AG10803 (cell line): ENCODE measurements around the gene RRP8.

Experiments
- DNase-seq: peaks from one replicate; pipeline ENCODE4 v3.0.0; 2010; ENCODE audit warnings: low read depth
- H3K4me3 ChIP-seq: 2 replicates; pipeline ENCODE4 v1.5.1; 2011; ENCODE audit warnings: mild to moderate bottlenecking, low read length, control low read depth
- CTCF ChIP-seq: conservative IDR thresholded peaks from 2 replicates; pipeline ENCODE4 v1.5.1; 2011; ENCODE audit warnings: mild to moderate bottlenecking, low read length, control low read depth, inconsistent platforms

RRP8 gene

GRCh38 chr11:6574816-6575715 is 28.4 kb downstream of the RRP8 start:
- H3K4me3 ChIP-seq, result no peak overlapping the region
- no peak for TF ChIP-seq CTCF
- no peak for DNase-seq

- H3K4me3 ChIP-seq, result no peak overlapping the region
- DNase-seq, result peak; percentile 88
- TF ChIP-seq CTCF, result no peak
Observed at GRCh38 chr11:6572215-6572614, 31.2 kb downstream of the RRP8 start.

GRCh38 chr11:6571434-6572008 is 31.9 kb downstream of the RRP8 start:
- DNase-seq, result no peak
- H3K4me3 ChIP-seq, result no peak overlapping the region
- TF ChIP-seq CTCF, result no peak

- no peak for TF ChIP-seq CTCF
- no peak overlapping the region for H3K4me3 ChIP-seq
- DNase-seq, result no peak
Observed at GRCh38 chr11:6570691-6571427, 32.6 kb downstream of the RRP8 start.

GRCh38 chr11:6569706-6570105 is 33.7 kb downstream of the RRP8 start:
- TF ChIP-seq CTCF, result no peak
- DNase-seq, result no peak
- H3K4me3 ChIP-seq, result no peak overlapping the region

GRCh38 chr11:6568191-6568918 is 35.1 kb downstream of the RRP8 start:
- no peak overlapping the region for H3K4me3 ChIP-seq
- no peak for TF ChIP-seq CTCF
- peak; percentile 57 for DNase-seq
